ENCODE data around the gene CCDC92B.

The CCDC92B gene

DNA sequence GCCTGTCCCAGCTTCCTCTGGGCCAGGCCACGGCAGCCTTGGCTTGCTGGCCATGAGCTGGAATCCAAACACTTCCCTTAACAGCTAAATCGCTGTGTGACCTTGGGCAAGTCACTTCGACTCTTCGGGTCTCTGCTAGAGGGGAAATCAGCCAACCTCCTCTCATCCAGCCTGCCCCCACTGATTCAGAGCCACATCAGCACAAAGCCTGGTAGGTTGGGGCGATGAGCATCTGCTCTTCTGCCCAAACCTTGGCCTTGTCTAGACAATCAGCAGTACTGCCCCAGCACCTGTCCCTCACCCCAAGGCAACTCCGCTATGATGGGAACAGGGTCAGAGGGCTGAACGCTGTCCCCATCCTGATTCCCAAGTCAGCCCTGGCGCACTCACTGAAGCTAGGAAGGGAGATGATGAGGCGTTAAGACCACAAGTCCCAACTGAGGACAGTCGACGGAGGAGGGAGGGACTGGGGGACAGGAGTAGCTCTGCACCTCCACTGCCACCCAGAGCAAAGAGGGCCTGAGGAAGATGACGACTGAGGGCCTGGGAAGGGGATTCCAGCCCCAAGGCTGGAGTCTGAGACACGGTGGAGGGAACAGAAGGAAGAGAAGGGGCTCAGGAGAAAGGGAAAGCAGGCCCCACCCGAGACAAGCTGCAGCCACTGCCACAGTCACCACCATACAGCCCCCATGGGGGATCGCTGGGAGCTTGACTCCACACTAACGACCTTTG, 39.2 kb downstream of the CCDC92B start:
- no peaks in the 10 kb centered on the region for H3K36me3 ChIP-seq (ENCODE audit: control insufficient read depth, insufficient read depth, low read length)
- no peaks in the 10 kb centered on the region for H3K9me3 ChIP-seq (ENCODE audit: control insufficient read depth, low read length)
- H3K27ac ChIP-seq (ENCODE audit: insufficient read depth, low read depth, low read length, poor library complexity, severe bottlenecking) = no peak overlapping the region
- H3K4me3 ChIP-seq (ENCODE audit: insufficient read depth, low read depth, low read length) = peak overlapping the region; percentile 68
- WGBS, 2 experiments = 73 to 74% methylated on average over 16 of the region's 16 CpGs
- peaks cover 16% of the 10 kb centered on the region for H3K4me1 ChIP-seq (ENCODE audit: control insufficient read depth, insufficient read depth, low read length)
- H3K27me3 ChIP-seq (ENCODE audit: control insufficient read depth, insufficient read depth, low read length, poor library complexity, severe bottlenecking) = peaks cover 21% of the 10 kb centered on the region

DNA sequence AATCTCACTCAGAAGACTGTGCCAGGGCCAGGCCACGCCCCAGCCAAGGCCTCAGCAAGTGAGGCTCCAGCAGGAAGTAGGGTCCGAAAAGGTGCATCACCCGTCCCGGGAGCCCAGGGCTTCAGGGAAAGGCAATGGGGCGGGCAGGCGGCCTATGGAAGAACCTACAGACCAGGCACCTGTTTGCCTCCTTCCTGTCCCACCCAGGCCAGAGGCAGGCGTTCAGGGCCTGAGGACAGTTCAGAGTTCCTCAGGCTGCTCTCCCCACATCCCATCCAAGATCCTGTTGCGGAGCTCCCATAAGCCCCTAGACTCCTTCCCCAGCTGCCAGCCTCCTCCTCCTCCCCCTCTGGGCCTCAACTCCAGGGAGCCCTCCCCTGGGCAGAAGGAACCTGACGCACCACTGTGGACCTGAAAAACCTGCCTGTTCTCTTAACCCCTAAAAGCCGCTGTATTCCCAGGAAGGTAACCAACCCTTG, 40.2 kb downstream of the CCDC92B start:
- 82 to 83% methylated on average over 10 of the region's 10 CpGs for WGBS, 2 experiments
- no peaks in the 10 kb centered on the region for H3K36me3 ChIP-seq (ENCODE audit: control insufficient read depth, insufficient read depth, low read length)
- H3K9me3 ChIP-seq (ENCODE audit: control insufficient read depth, low read length) = no peaks in the 10 kb centered on the region
- H3K4me1 ChIP-seq (ENCODE audit: control insufficient read depth, insufficient read depth, low read length) = peaks cover 24% of the 10 kb centered on the region
- no peak overlapping the region for H3K27ac ChIP-seq (ENCODE audit: insufficient read depth, low read depth, low read length, poor library complexity, severe bottlenecking)
- no peak overlapping the region for H3K4me3 ChIP-seq (ENCODE audit: insufficient read depth, low read depth, low read length)
- peaks cover 21% of the 10 kb centered on the region for H3K27me3 ChIP-seq (ENCODE audit: control insufficient read depth, insufficient read depth, low read length, poor library complexity, severe bottlenecking)

DNA sequence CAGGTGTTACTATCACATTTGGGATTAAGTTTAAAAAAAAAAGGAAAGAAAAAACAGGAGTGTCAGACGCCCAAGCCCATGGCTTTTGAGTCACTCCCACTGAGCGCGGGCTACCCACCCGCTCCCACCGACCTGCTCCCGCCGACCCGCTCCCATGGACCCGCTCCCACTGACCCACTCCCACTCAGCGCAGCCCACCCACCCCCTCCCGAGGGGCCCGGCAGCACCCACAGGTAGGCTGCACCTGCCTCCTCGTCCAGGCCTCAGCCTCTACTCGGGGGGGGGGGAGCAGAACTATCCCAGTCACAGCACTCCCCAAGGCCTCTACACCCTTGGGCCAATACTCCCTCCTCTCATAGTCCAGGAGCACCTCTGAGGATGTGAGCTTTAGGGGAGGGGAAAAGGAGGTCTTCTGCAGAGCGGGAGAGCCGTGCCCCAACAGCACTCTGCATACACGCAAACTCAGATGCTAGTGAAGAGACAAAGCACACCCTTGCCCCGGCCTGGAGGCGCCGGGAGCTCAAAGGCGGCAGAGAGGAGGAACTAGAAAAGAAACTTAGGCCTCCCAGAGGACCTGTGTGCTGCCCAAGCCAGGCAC, 40.8 kb downstream of the CCDC92B start:
- H3K4me1 ChIP-seq (ENCODE audit: control insufficient read depth, insufficient read depth, low read length) = peaks cover 24% of the 10 kb centered on the region

DNA sequence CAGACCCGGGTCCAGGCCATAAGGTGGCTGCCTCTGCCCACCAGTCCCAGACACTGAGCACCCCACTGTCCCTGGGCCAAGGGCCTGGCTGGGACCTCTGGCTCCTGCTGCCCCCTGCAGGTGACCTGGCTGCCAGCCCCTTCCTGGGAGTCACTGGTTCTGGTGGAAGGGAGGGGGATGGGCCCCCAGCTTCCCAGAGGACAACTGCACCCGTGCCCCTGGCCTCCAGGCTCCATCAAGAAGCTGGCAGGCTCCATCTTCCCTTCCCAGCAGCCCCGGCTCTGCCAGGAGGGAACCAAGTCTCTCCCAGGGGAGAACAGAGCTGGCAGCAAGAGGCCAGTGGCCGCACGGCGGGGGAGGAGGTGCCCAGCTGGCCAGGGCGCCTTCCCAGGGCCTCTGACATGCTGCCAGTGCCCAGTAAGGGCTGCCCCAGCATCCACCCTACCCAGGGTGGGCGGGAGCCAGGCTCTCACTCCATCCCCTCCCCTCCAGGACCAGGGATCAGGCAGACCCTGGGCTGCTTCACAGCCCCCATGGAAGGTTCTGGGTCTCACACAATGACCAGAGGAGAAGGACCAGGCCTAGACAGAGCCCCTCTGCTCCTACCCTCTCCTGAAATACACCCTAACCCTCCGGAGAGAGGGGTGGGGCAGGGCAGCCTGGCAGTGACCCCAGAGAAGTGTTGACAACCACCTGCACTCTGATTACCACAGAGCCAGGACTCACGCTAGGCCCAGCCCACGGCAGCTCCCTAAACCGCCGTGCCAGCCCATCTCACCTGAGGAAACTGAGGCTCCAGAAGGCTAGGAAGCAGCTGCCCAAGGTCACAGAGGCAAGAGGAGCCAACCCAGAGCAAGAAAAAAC, 41.5 kb downstream of the CCDC92B start:
- WGBS, 2 experiments = 89 to 90% methylated on average over 13 of the region's 13 CpGs
- peaks cover 21% of the 10 kb centered on the region for H3K27me3 ChIP-seq (ENCODE audit: control insufficient read depth, insufficient read depth, low read length, poor library complexity, severe bottlenecking)
- H3K36me3 ChIP-seq (ENCODE audit: control insufficient read depth, insufficient read depth, low read length) = no peaks in the 10 kb centered on the region
- H3K4me3 ChIP-seq (ENCODE audit: insufficient read depth, low read depth, low read length) = no peak overlapping the region
- peaks cover 24% of the 10 kb centered on the region for H3K4me1 ChIP-seq (ENCODE audit: control insufficient read depth, insufficient read depth, low read length)
- no peak overlapping the region for H3K27ac ChIP-seq (ENCODE audit: insufficient read depth, low read depth, low read length, poor library complexity, severe bottlenecking)
- H3K9me3 ChIP-seq (ENCODE audit: control insufficient read depth, low read length) = no peaks in the 10 kb centered on the region

More for the DNA sequence above, 40.8 kb downstream of the CCDC92B start:
- H3K27ac ChIP-seq (ENCODE audit: insufficient read depth, low read depth, low read length, poor library complexity, severe bottlenecking) = no peak overlapping the region
- H3K27me3 ChIP-seq (ENCODE audit: control insufficient read depth, insufficient read depth, low read length, poor library complexity, severe bottlenecking) = peaks cover 21% of the 10 kb centered on the region
- no peaks in the 10 kb centered on the region for H3K9me3 ChIP-seq (ENCODE audit: control insufficient read depth, low read length)
- WGBS, 2 experiments = 89 to 93% methylated on average over 20 to 21 of the region's 21 CpGs
- no peak overlapping the region for H3K4me3 ChIP-seq (ENCODE audit: insufficient read depth, low read depth, low read length)
- H3K36me3 ChIP-seq (ENCODE audit: control insufficient read depth, insufficient read depth, low read length) = no peaks in the 10 kb centered on the region

DNA sequence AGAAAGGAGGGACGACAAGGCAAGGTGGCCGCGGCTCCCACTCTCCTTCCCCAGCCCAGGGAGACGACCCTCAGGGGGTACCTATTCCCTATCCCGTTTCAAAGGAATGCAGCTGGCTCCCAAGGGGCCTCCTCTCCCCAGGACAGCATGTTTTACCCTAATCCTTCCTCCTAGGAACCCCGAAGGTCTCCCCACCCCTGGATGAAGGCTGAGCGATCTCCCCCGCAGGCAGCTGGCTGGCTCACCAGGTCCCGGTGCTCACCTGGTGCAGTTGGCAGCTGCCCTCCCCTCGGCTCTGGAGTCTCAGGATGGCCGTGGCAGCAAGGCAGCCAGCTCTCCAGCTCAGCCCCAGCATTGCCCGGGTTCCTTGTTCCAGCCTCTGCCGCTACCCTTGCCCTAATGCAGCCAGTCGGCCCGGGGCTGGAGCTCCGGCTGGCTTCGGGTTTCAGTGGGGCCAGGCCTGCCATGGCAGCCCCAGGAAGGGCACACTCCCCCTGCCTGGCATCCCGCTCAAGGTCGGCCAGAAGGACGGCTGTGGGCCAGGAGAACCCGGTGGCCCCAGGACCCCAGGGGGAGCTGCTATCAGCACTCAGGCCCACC, 42.4 kb downstream of the CCDC92B start:
- H3K27ac ChIP-seq (ENCODE audit: insufficient read depth, low read depth, low read length, poor library complexity, severe bottlenecking) = no peak overlapping the region
- no peaks in the 10 kb centered on the region for H3K9me3 ChIP-seq (ENCODE audit: control insufficient read depth, low read length)
- peaks cover 24% of the 10 kb centered on the region for H3K4me1 ChIP-seq (ENCODE audit: control insufficient read depth, insufficient read depth, low read length)
- WGBS, 2 experiments = 84 to 87% methylated on average over 21 of the region's 21 CpGs
- H3K36me3 ChIP-seq (ENCODE audit: control insufficient read depth, insufficient read depth, low read length) = no peaks in the 10 kb centered on the region
- H3K4me3 ChIP-seq (ENCODE audit: insufficient read depth, low read depth, low read length) = no peak overlapping the region
- peaks cover 19% of the 10 kb centered on the region for H3K27me3 ChIP-seq (ENCODE audit: control insufficient read depth, insufficient read depth, low read length, poor library complexity, severe bottlenecking)

DNA sequence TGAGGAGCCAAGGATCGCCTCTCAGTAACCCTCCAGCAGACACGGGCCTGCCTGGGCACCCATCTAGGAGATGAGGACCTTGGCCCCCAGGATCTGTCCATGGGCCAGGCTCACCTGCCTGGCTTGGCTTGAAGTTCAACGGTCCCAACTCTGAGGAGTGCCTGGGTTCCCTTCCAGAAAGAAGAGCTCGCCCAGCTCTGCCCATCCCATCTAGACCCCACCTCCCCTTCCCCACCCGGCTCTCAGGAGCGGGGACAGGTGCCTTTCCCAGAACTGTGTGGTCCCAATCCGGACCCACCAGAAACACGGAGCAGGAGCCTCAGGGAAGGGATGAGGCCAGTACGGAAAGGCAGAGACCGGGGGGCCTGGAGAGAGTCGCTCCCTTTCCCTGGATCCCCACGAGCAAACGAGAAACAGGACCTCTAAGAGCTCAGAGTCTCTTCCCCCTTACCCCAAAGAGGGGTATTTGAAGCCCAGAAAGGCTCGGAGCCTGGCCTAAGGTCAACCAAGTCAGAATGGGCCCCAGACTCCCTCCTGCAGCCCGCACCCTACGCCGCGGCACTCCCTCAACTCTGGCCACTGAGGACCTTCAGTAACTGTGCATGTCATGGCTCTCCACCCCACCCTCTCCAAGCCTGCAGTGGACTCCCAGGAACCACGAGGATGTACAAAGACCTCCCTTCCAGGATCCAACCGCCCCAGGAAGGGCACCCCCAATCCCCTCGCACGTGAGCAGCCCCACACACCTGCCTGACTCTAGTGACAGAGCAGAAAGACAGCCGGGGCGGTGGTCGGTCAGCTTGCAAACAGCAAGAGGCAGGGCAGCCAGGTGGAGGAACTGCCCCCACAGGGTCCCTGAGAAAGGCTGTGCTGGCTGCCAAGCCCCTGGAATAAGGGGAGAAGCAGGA, 43.3 kb downstream of the CCDC92B start:
- Histone ChIP-seq H3K9me3 (ENCODE audit: control insufficient read depth, low read length) (no peaks in the 10 kb centered on the region), H3K4me3 (ENCODE audit: insufficient read depth, low read depth, low read length) (no peak overlapping the region), H3K4me1 (ENCODE audit: control insufficient read depth, insufficient read depth, low read length) (peaks cover 24% of the 10 kb centered on the region), H3K27me3 (ENCODE audit: control insufficient read depth, insufficient read depth, low read length, poor library complexity, severe bottlenecking) (peaks cover 12% of the 10 kb centered on the region), H3K27ac (ENCODE audit: insufficient read depth, low read depth, low read length, poor library complexity, severe bottlenecking) (no peak overlapping the region), H3K36me3 (ENCODE audit: control insufficient read depth, insufficient read depth, low read length) (no peaks in the 10 kb centered on the region)
- 94% methylated on average over 25 of the region's 25 CpGs for WGBS, 2 experiments

DNA sequence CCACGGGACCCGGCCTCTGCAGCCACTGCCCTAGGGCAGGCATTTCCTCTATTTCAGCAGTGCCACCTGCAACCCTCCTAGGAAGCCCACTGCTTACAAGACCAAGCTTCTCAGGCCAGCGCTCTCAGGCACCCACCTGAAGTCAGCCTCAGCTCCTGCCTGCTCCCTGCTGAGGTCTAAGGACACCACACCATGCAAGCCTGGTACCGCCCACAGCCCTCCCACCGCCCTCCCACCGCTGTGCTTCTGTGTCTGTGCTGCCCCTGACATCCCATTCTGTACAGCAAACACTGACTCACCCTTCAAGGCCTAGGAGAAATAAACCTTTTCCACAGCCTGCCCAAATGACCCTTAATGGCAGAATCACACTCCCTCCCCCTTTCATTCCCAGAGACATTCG, 44.2 kb downstream of the CCDC92B start:
- Histone ChIP-seq H3K27me3 (ENCODE audit: control insufficient read depth, insufficient read depth, low read length, poor library complexity, severe bottlenecking) (peaks cover 3% of the 10 kb centered on the region), H3K27ac (ENCODE audit: insufficient read depth, low read depth, low read length, poor library complexity, severe bottlenecking) (no peak overlapping the region), H3K4me1 (ENCODE audit: control insufficient read depth, insufficient read depth, low read length) (peaks cover 24% of the 10 kb centered on the region), H3K9me3 (ENCODE audit: control insufficient read depth, low read length) (no peaks in the 10 kb centered on the region), H3K4me3 (ENCODE audit: insufficient read depth, low read depth, low read length) (no peak overlapping the region), H3K36me3 (ENCODE audit: control insufficient read depth, insufficient read depth, low read length) (peaks cover 4% of the 10 kb centered on the region)
- WGBS, 2 experiments = 80 to 86% methylated on average over 7 of the region's 7 CpGs

DNA sequence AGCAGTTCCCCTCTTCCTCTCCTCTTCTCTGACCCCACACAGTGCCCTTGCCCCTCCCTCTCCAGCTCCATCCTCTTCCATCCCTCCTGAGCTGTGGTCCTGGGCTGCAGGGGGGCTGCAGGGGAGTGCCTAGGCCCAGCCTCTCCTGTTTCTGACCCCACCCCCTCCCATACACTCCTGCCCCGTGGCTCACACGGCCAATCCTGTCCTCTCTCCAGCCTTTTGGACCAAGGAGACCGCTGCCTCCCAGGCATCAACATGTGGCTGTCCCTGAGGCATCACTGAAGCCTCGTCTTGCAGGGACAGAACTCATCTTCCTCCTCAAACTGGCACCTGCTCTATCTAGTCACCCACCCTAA, 44.6 kb downstream of the CCDC92B start:
- H3K27me3 ChIP-seq (ENCODE audit: control insufficient read depth, insufficient read depth, low read length, poor library complexity, severe bottlenecking) = no peaks in the 10 kb centered on the region
- H3K4me3 ChIP-seq (ENCODE audit: insufficient read depth, low read depth, low read length) = no peak overlapping the region
- H3K9me3 ChIP-seq (ENCODE audit: control insufficient read depth, low read length) = no peaks in the 10 kb centered on the region
- peaks cover 4% of the 10 kb centered on the region for H3K36me3 ChIP-seq (ENCODE audit: control insufficient read depth, insufficient read depth, low read length)
- 46 to 53% methylated on average over 4 of the region's 4 CpGs for WGBS, 2 experiments
- H3K4me1 ChIP-seq (ENCODE audit: control insufficient read depth, insufficient read depth, low read length) = peaks cover 24% of the 10 kb centered on the region
- H3K27ac ChIP-seq (ENCODE audit: insufficient read depth, low read depth, low read length, poor library complexity, severe bottlenecking) = no peak overlapping the region

DNA sequence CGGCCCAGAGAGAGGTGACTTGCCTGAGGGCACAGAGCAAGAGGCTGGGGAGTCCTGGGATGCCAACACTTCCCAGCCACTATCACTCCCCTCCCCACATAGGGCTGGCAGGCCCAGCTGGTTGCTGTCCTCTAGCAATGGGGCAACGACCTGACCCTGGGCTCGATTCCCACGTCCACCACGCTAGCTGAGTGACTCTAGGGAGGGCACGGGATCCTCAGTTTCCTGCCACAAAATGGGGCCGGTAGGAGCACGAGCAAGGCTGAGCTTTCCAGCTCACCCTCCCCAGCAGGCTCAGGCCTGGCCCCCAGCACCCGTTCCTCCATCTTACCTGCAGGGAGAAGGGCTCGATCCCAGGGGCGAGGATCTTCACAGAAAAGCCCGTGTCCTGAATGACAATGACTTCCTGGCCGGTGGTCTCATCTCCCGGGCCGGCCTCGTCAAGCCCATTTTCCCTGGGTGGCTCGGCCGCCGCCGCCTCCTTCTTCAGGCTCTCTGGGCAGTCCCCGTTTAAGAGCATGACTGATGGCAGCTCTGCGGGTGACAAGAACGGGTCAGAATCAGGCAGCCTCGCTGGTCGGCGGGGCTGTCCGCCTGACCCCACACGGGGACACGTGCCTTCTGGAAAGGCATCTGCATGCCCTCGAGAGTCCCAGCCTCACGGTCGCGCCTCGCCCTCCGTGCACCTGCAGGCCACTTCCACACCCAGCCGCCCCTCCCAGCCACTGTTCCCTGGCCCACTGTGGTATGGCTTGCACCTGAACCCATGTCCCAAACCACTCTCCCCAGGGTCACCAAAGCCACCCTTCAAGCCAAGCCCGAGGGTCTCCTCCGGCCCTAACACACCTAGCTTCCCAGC, 45.2 kb downstream of the CCDC92B start:
- 88% methylated on average over 38 of the region's 38 CpGs for WGBS, 2 experiments
- peaks cover 24% of the 10 kb centered on the region for H3K4me1 ChIP-seq (ENCODE audit: control insufficient read depth, insufficient read depth, low read length)
- no peak overlapping the region for H3K27ac ChIP-seq (ENCODE audit: insufficient read depth, low read depth, low read length, poor library complexity, severe bottlenecking)
- no peak overlapping the region for H3K4me3 ChIP-seq (ENCODE audit: insufficient read depth, low read depth, low read length)
- peaks cover 4% of the 10 kb centered on the region for H3K36me3 ChIP-seq (ENCODE audit: control insufficient read depth, insufficient read depth, low read length)
- no peaks in the 10 kb centered on the region for H3K27me3 ChIP-seq (ENCODE audit: control insufficient read depth, insufficient read depth, low read length, poor library complexity, severe bottlenecking)
- H3K9me3 ChIP-seq (ENCODE audit: control insufficient read depth, low read length) = no peaks in the 10 kb centered on the region

Data from ectodermal cell (in vitro differentiated cells).